Thyroid gland (tissue), 4 donors: Measurements from ENCODE around the gene WASF2. TPM values are rescaled to one million over a fixed set of nuclear protein-coding genes. Genes with fewer than 3 reads are reported as not detected.

Experiments
- DNase-seq, 2 donors: peaks; one replicate each; pipeline ENCODE4 v3.0.0-alpha.2; 2019
- H3K27ac ChIP-seq, 3 donors: fragments of 200-600 bp; sonication (generic); 1 replicate in 2 of 3; 2 replicates in 1 of 3; pipeline ENCODE4 v1.5.1; 2016 to 2019; ENCODE audit warnings: mild to moderate bottlenecking in 1 of 3, moderate library complexity in 1 of 3
- H3K27me3 ChIP-seq: fragments of 200-600 bp; sonication (generic); one replicate; pipeline ENCODE4 v1.5.1; 2019
- H3K36me3 ChIP-seq, 2 donors: fragments of 200-600 bp; sonication (generic); one replicate each; pipeline ENCODE4 v1.5.1; 2016 to 2019
- H3K4me1 ChIP-seq, 2 donors: fragments of 200-600 bp; sonication (generic); one replicate each; pipeline ENCODE4 v1.5.1; 2017 to 2019
- H3K4me3 ChIP-seq, 3 donors: fragments of 200-600 bp; sonication (generic); replicated peaks in 1 of 3; 1 replicate in 2 of 3; 2 replicates in 1 of 3; pipeline ENCODE4 v1.5.1; 2016; ENCODE audit warnings: mild to moderate bottlenecking in 1 of 3
- H3K9me3 ChIP-seq: fragments of 200-600 bp; sonication (generic); one replicate; pipeline ENCODE4 v1.5.1; 2017
- POLR2A ChIP-seq, 2 donors: fragments of 450-650 bp; IDR thresholded peaks; one replicate each; pipeline ENCODE4 v1.6.1; 2017; ENCODE audit warnings: antibody characterized with exemption in 2 of 2, mild to moderate bottlenecking in 2 of 2, moderate library complexity in 1 of 2
- WGBS, 2 donors: methylation state at CpG; one replicate each; pipeline ENCODE4 v1.1.5; 2017; 5-methylcytosine and 5-hydroxymethylcytosine counted together
- intact Hi-C: fragments of 100-400 bp; cut with DNase I; formaldehyde crosslinking; loops from one replicate; pipeline ENCODE4 v1.15.1; 2023
- total RNA-seq, 4 donors: library from RNA; depleted of rRNA; stranded (reverse); fragments of >200 nt; gene quantifications; one replicate each; pipeline ENCODE4 v1.2.3, GENCODE V29; 2016
- TF ChIP-seq, protein P1 (sequence below), 6 experiments: fragments of 200-600 bp in 3 of 6; fragments of 450-650 bp in 3 of 6; sonication (generic) in 3 of 6; IDR thresholded peaks; one replicate each; pipeline ENCODE4 v1.5.1; 2016 to 2019; ENCODE audit warnings: antibody characterized with exemption in 6 of 6, mild to moderate bottlenecking in 2 of 6, inconsistent platforms in 1 of 6, moderate library complexity in 1 of 6

The WASF2 gene
- total RNA-seq, 4 donors from 2014 or later = 38.3 to 47.7 (median 46.7) TPM

DNA sequence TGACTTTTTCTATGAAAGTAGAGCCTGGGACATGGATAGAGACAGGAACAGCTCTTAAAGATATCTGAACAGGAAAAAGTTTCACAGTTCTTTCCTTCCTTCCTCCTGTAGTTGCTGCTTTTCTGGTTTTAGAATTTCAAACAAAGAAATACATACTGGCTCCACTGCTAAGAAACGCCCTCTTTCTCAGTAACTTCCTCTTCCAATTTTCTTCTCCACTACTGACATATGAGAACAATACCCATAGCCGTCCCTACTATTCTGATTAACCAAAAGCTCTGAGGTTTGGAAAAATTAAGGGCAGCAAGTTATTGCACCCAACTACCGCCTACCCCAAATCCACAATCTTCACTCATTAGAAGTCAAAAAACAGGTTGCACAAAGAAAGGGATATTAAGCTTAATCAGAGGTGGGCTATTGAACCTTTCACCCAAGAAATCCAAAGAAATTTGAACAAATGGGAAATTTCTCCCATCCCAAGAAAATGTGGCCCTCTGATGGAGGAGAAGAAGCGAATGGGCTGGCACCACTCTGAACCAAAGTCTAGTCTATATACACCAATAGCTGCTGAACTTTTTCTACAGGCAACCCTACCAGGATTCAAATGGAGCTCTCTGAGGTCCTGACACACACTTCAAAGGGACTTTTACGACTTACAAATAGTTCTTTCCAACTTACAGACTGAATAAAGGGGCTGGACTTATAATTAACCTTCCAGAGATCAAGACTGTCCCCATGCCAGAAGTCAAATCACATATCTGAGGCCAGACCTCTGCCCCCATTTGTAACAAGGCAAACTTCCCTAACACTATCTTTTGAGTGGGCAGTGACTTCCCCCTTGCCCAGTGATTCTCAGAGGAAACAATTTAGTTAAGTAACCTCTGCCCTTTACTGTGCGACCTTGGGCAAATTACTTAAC lies 1.7 kb downstream of the WASF2 start:
- peaks cover 21 to 48% of the 10 kb centered on the region in 2 donors for H3K4me1 ChIP-seq
- WGBS, 2 donors = 19 to 24% methylated on average over 6 of the region's 6 CpGs

DNA sequence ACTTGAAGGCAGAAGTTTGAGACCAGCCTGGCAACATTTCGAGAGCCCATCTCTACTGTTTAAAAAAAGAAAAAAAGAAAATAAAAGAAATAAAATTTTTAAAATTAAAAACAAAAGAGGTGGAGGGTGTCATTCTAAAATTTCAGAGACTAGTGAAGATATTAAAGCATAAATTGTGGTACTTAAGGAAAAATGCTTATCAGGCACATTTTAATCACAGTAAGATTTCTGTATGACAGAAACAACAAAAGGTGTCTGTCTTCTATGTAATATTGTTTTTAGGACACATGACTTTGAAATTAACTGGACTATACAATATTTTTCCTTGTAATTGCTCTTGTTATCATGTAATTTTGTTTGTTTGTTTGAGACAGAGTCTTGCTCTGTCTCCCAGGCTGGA lies 4.6 kb downstream of the WASF2 start:
- intact Hi-C loops = loop anchor here (10.0 kb wide), 1 partner anchor 61 kb away; no protein-coding TSS in a partner anchor
- WGBS, 2 donors = 96 to 98% methylated on average over 1 of the region's 1 CpG
- H3K4me1 ChIP-seq = peaks cover 34 to 47% of the 10 kb centered on the region in 2 donors

More for the DNA sequence above, 1.7 kb downstream of the WASF2 start:
- TF ChIP-seq POLR2A (IDR thresholded peaks at IDR 0.05) = no peak
- TF ChIP-seq, protein P1, sequence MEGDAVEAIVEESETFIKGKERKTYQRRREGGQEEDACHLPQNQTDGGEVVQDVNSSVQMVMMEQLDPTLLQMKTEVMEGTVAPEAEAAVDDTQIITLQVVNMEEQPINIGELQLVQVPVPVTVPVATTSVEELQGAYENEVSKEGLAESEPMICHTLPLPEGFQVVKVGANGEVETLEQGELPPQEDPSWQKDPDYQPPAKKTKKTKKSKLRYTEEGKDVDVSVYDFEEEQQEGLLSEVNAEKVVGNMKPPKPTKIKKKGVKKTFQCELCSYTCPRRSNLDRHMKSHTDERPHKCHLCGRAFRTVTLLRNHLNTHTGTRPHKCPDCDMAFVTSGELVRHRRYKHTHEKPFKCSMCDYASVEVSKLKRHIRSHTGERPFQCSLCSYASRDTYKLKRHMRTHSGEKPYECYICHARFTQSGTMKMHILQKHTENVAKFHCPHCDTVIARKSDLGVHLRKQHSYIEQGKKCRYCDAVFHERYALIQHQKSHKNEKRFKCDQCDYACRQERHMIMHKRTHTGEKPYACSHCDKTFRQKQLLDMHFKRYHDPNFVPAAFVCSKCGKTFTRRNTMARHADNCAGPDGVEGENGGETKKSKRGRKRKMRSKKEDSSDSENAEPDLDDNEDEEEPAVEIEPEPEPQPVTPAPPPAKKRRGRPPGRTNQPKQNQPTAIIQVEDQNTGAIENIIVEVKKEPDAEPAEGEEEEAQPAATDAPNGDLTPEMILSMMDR (IDR thresholded peaks at IDR 0.05) = no peak
- intact Hi-C loops = loop anchor here (10.0 kb wide), 1 partner anchor 63 kb away; no protein-coding TSS in a partner anchor
- Histone ChIP-seq H3K4me3 (peak overlapping the region in 2 of 3 donors; percentile 88 to 95), H3K36me3 (no peaks in the 10 kb centered on the region), H3K27ac (peak overlapping the region; percentile 95 to 99 (median 98)), H3K27me3 (no peaks in the 10 kb centered on the region), H3K9me3 (no peaks in the 10 kb centered on the region)
- no peak for DNase-seq

DNA sequence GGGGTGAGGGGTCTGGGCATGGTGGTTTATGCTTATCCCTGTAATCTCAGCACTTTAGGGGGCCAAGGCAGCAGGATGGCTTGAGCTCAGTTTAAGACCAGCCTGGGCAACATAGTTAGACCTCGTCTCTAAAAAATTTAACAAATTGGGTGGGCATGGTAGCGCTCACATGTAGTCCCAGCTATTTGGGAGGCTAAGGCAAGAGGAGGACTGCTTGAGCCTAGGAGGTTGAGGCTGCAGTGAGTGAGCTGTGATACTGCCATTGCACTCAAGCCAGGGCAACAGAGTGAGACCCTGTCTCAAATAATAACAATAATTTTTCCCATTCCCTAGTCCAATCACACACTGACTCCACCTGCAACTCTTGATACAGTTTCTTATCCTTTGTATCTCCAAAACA lies 6.3 kb downstream of the WASF2 start:
- Histone ChIP-seq H3K4me1 (peaks cover 31 to 47% of the 10 kb centered on the region in 2 donors), H3K36me3 (no peaks in the 10 kb centered on the region), H3K9me3 (no peaks in the 10 kb centered on the region), H3K27me3 (no peaks in the 10 kb centered on the region), H3K27ac (no peak overlapping the region), H3K4me3 (no peak overlapping the region)
- intact Hi-C loops = loop anchor here (10.0 kb wide), 1 partner anchor 59 kb away; no protein-coding TSS in a partner anchor
- no peak for DNase-seq
- WGBS, 2 donors = 96 to 100% methylated on average over 2 of the region's 2 CpGs
- no peak for TF ChIP-seq POLR2A (IDR thresholded peaks at IDR 0.05)
- TF ChIP-seq, protein P1 (IDR thresholded peaks at IDR 0.05) = no peak

More for the DNA sequence above, 4.6 kb downstream of the WASF2 start:
- H3K36me3 ChIP-seq = no peaks in the 10 kb centered on the region
- no peak overlapping the region for H3K4me3 ChIP-seq
- TF ChIP-seq, protein P1 (IDR thresholded peaks at IDR 0.05) = no peak
- no peak for TF ChIP-seq POLR2A (IDR thresholded peaks at IDR 0.05)
- no peaks in the 10 kb centered on the region for H3K27me3 ChIP-seq
- DNase-seq = no peak
- no peak overlapping the region for H3K27ac ChIP-seq
- H3K9me3 ChIP-seq = no peaks in the 10 kb centered on the region

DNA sequence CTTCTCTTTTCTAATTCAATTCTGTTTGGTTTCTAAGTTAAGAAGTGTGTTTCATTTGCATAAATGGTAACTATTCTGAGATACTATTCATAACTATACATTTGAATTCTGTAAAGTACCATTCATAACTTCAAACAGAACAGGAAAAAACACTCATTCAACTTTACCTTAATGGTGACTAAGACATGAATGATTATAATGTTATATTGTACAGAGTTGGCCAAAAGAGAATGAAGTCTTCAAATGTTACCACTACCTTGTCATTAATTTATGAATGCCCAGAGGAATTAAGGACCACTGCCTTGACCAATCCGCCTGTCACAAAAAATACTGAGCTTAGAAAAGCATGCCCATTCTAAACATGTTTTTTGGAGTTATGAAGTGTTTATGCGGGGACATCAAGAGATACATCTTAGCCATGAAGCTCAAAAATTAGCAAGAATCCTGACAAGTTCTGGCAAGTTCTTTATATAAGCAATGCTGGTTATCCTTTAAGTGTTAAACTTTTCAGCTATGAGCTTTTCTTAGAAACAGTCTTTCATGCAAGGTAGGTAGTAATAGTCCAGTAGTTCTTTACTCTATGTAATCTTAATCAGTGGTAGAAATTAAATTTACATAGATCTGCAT lies 7.9 kb downstream of the WASF2 start:
- intact Hi-C loops = loop anchor here (10.0 kb wide), 1 partner anchor 57 kb away; no protein-coding TSS in a partner anchor
- Histone ChIP-seq H3K36me3 (no peaks in the 10 kb centered on the region), H3K27me3 (no peaks in the 10 kb centered on the region), H3K27ac (peak overlapping the region in 1 of 3 donors; percentile 2), H3K9me3 (no peaks in the 10 kb centered on the region), H3K4me3 (no peak overlapping the region), H3K4me1 (peaks cover 23 to 41% of the 10 kb centered on the region in 2 donors)
- WGBS, 2 donors = 87 to 90% methylated on average over 2 of the region's 2 CpGs
- no peak for DNase-seq
- TF ChIP-seq POLR2A (IDR thresholded peaks at IDR 0.05) = no peak
- TF ChIP-seq, protein P1 (IDR thresholded peaks at IDR 0.05) = no peak
